GM18520 (cell line): ENCODE results near the gene EXOC3.
"Not testable (repeated sequence)": the region's sequence is repeated elsewhere in the genome, so short reads cannot be mapped to it uniquely, and the experiment has no call there.

Experiments
- ATAC-seq: cut with Tn5 transposase; IDR thresholded peaks from one replicate; pipeline ENCODE4 v1.9.1; 2021; ENCODE audit not compliant: unreplicated experiment

The EXOC3 gene

DNA sequence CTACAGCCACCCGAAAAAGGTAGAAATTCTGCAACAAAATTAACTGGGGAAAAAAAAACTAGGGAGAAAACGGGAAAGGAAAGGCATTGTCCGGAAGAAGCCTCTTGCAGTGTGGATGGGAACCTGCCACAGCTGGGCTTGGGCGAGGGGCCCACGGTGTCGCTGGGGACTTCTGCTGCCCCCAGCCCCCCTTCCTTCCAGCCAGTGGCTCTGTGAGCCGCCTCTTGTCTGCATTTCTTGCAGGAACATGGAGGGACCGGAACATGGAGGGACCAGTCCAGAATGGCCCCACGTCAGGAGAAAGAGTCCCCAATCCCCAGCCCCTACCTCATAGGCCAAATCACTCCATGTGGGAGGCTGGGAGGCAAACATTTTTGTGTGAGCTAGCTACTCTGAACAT lies 36.9 kb upstream of the EXOC3 start:
- no peak for ATAC-seq

DNA sequence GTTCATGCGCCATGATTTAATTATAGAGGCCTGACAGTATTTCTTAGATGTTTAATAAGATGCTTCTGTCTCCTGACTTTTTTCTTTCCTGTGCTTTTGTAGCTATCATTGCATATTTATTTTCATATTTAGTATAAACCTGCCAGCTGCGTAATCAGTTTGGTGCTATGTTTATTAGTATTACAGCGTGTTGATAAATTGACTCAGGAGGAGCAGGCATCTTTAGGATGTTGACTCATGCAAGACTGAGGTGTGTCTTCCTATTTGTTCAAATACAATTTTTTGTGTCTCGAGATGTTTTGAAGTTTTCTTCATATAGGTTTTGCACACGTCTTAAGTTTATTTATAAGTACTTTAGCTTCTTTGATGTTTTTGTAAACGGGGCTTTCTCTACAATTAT lies 35.9 kb upstream of the EXOC3 start:
- ATAC-seq, result no peak

DNA sequence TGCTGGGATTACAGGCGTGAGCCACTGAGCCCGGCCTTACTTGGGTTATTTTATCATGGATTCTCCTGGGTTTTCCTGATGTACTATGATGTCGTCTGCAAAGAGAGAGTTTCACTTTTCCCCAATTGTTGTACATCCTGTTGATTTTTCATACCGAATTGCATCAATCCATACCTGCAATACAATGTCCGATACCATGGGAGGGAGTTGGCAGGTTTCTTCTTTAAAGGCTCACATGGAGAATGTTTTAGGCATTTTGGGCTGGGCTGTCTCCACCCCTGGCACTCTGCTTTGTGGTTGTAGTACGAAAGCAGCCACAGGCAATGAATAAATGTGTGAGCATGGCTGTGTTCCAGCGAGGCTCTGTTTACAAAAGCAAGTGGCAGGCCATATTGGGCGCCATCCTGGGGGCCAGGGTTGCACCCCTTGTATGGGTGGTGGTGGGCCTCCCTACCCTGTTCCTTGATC lies 35.1 kb upstream of the EXOC3 start:
- no peak for ATAC-seq

GRCh38 chr5:410911-411517 lies 32.0 kb upstream of the EXOC3 start:
- ATAC-seq, result no peak

- no peak for ATAC-seq
Measured at GRCh38 chr5:411728-412127, 31.2 kb upstream of the EXOC3 start.

- not testable (repeated sequence) for ATAC-seq
Measured at GRCh38 chr5:414991-415927, 27.7 kb upstream of the EXOC3 start.

GRCh38 chr5:415928-416635 lies 26.9 kb upstream of the EXOC3 start:
- no peak for ATAC-seq

- ATAC-seq, result no peak
Measured at GRCh38 chr5:416636-416960, 26.4 kb upstream of the EXOC3 start.

- no peak for ATAC-seq
Measured at GRCh38 chr5:417301-418161, 25.4 kb upstream of the EXOC3 start.

GRCh38 chr5:418162-419121 lies 24.5 kb upstream of the EXOC3 start:
- no peak for ATAC-seq

DNA sequence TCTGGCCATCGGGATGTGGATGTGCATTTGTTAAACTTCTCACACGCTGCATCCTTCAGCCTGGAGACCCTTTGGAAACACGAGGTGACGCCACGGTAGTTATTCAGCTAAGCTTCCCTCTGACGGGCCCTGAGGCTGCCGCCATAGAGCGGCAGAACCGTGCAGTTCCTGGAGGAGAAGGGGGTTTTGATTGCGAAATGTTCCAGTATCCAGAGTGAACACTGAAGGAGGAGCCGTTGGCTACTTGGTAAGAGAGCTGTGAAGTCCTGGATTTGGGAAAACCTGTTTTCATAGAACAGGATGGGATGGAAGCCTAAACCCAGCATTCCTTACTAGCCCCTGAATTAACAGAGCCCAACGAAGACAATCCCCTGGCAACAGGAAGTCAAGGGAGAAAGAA lies 23.0 kb upstream of the EXOC3 start:
- no peak for ATAC-seq

DNA sequence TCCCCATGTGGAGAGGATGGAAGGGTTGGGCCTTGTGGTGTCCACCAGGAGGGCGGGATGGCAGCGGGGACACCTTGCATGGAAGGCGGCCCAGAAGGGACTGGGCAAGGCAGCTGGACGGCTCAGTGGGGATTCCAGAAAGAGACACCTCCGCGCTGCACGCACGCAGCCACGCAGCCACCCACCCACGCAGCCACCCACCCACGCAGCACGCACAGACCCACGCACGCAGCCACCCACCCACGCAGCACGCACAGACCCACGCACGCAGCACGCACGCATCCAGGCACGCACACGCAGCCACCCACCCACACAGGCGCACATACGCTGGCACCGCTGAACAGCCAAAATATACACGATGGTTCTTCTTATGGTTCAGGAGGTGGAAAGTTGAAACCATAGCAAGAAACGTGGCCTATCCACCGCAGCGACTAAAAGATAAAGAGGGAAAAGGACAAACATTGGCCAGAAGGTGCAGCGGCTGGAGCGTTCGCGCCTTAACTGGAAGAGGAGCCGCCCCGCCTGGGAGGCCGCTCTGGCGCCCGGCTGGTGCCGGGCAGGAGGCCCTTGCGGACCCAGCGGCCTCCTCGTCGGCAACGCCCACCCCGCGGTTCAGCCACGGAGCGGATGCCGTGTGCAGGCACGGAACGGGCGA lies 22.2 kb upstream of the EXOC3 start:
- ATAC-seq, result no peak

DNA sequence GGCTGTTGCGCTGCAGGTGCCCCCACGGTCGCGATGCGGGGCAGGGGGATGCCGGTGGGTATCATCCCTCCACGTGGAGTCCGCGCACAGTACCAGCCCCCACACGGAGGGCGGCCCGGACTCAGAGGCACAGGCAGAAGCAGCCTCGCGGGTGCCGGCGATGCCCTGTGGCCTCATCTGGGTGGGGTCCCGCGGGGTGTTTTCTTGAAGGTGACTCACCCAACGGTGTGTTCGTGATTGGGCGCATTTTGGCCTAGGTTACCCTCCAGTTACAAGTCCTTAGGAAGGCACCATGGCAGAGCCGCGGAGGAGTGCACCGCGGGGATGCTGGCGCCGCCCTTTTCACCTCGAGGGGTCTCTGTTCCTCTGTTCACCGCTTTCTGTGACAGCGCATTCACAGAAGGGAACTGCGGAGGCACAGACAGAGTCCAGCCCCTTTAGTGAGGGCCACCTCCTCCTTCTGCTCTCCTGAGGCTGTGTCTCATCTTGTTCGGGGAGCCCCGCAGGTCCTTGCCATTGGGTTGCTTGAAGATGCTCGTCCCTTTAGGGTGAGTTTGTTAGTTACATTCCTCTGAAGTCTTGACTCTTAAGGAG lies 21.6 kb upstream of the EXOC3 start:
- no peak for ATAC-seq

GRCh38 chr5:421901-422300 lies 21.1 kb upstream of the EXOC3 start:
- ATAC-seq, result no peak

DNA sequence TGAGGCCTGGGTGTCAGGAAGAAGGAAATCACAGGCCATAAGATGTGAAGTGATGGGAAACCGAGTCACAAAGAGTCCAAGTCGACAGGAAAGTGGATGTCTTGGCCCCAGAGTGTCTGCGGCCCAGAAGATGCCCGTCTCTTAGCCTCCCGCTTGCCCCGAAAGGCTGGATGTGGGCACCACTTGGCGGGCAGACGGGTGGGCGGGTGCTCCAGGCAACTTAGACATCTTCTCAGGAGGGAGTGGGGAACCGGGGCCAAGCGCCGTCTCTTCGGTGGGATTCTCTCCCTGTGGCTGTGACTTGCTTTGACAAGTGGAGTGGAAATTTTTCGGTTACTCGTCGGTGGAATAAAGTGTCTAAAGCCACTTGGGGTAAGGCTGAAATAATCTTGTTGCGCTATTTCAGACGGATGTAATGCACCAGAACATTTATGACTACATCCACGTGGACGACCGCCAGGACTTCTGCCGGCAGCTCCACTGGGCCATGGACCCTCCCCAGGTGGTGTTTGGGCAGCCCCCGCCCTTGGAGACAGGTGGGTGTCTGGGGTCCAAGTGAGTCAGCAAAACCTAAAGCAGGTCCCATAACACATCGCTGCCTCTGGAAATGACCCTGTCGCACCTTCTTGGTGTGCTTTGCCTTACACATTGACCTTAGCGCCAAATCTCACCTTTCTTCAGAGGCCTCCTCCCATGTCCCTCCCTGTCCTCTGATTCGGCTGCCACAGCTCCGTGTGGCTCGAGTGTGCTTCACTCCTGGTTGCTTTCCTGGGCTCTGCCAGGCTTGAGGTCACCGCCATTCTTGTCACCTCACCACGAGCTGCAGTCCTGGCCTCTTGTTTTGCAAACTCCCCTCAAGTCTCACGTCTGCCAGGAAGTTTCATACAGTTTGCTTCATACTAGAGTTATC lies 20.4 kb upstream of the EXOC3 start:
- ATAC-seq, result no peak

GRCh38 chr5:423233-423565 lies 19.8 kb upstream of the EXOC3 start:
- no peak for ATAC-seq

GRCh38 chr5:423626-424261 lies 19.2 kb upstream of the EXOC3 start:
- no peak for ATAC-seq
